ENCODE data around the gene MIB2. TPM values are rescaled to one million over a fixed set of nuclear protein-coding genes. Genes with fewer than 3 reads are reported as not detected.

The MIB2 gene
- total RNA-seq, 1 donor from 2014 or later = 144 TPM

GRCh38 chr1:1664941-1665814 is 49.9 kb downstream of the MIB2 start:
- H3K27ac Mint-ChIP-seq = no peak overlapping the region
- no peaks in the 10 kb centered on the region for H3K27me3 Mint-ChIP-seq
- no peak for TF ChIP-seq CTCF (IDR thresholded peaks at IDR 0.05; ENCODE audit: unreplicated experiment)
- no peak overlapping the region for H3K4me3 Mint-ChIP-seq (ENCODE audit: low read depth)
- no peaks in the 10 kb centered on the region for H3K4me1 Mint-ChIP-seq (ENCODE audit: low read depth)
- H3K36me3 Mint-ChIP-seq (ENCODE audit: insufficient read depth) = peaks cover 6% of the 10 kb centered on the region
- H3K9me3 Mint-ChIP-seq (ENCODE audit: low read depth) = no peaks in the 10 kb centered on the region
- no peak for DNase-seq (ENCODE audit: low spot score, unreplicated experiment)

DNA sequence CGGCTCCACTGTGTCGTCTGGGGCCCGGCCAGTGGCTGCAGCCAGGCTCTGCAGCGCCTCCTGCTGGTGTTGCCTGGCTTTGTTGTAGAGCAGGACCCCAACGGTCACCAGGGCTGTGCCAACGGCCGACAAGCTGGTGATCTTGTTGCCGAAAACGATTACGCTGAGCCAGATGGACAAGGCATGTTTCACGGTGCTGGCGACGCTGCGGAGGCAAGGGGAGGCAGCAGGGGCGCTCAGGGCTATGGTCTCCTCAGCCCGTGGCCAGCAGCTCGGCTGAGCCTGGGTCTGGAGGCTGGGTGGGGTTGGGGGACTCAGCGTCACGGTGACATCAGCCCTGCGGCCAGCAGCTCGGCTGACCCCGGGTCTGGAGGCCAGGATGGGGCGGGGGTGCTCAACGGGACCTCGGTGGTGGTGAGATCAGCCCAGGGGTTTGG is 50.5 kb downstream of the MIB2 start:
- Mint-ChIP-seq H3K36me3 (ENCODE audit: insufficient read depth) (peaks cover 6% of the 10 kb centered on the region), H3K27me3 (no peaks in the 10 kb centered on the region), H3K27ac (no peak overlapping the region), H3K9me3 (ENCODE audit: low read depth) (no peaks in the 10 kb centered on the region), H3K4me3 (ENCODE audit: low read depth) (no peak overlapping the region), H3K4me1 (ENCODE audit: low read depth) (no peaks in the 10 kb centered on the region)
- DNase-seq (ENCODE audit: low spot score, unreplicated experiment) = peak; percentile 29
- peak; percentile 50 for TF ChIP-seq CTCF (IDR thresholded peaks at IDR 0.05; ENCODE audit: unreplicated experiment)

GRCh38 chr1:1666526-1666925 is 51.2 kb downstream of the MIB2 start:
- no peak for TF ChIP-seq CTCF (IDR thresholded peaks at IDR 0.05; ENCODE audit: unreplicated experiment)
- H3K27me3 Mint-ChIP-seq = no peaks in the 10 kb centered on the region
- H3K4me3 Mint-ChIP-seq (ENCODE audit: low read depth) = no peak overlapping the region
- peaks cover 7% of the 10 kb centered on the region for H3K36me3 Mint-ChIP-seq (ENCODE audit: insufficient read depth)
- H3K9me3 Mint-ChIP-seq (ENCODE audit: low read depth) = no peaks in the 10 kb centered on the region
- DNase-seq (ENCODE audit: low spot score, unreplicated experiment) = no peak
- H3K27ac Mint-ChIP-seq = no peak overlapping the region
- no peaks in the 10 kb centered on the region for H3K4me1 Mint-ChIP-seq (ENCODE audit: low read depth)

GRCh38 chr1:1669468-1670440 is 54.5 kb downstream of the MIB2 start:
- Mint-ChIP-seq H3K4me1 (ENCODE audit: low read depth) (no peaks in the 10 kb centered on the region), H3K4me3 (ENCODE audit: low read depth) (no peak overlapping the region), H3K27me3 (no peaks in the 10 kb centered on the region), H3K36me3 (ENCODE audit: insufficient read depth) (peaks cover 9% of the 10 kb centered on the region), H3K27ac (no peak overlapping the region), H3K9me3 (ENCODE audit: low read depth) (no peaks in the 10 kb centered on the region)
- DNase-seq (ENCODE audit: low spot score, unreplicated experiment) = no peak
- TF ChIP-seq CTCF (IDR thresholded peaks at IDR 0.05; ENCODE audit: unreplicated experiment) = no peak

DNA sequence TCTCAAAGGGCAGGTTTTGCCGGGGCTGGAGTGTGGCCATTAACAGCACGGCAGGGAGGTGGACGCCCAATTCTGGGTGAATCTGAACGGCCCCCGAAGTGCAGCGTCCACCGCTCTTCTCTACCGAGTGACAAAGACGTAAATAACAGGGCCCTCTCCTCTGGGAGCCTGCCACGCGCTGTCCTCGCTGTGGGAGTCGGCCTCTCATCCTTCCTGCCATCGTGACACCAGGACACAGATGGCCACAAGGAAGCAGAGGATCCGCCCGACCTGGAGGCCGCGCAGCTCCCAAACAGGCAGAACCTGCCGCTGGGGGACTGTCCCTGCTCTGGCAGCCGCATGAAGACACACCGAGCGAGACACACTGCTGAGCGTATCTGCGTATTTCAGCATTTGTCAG is 55.6 kb downstream of the MIB2 start:
- TF ChIP-seq CTCF (IDR thresholded peaks at IDR 0.05; ENCODE audit: unreplicated experiment) = no peak
- no peak overlapping the region for H3K27ac Mint-ChIP-seq
- peaks cover 9% of the 10 kb centered on the region for H3K36me3 Mint-ChIP-seq (ENCODE audit: insufficient read depth)

More for the DNA sequence above, 55.6 kb downstream of the MIB2 start:
- no peaks in the 10 kb centered on the region for H3K4me1 Mint-ChIP-seq (ENCODE audit: low read depth)
- no peak overlapping the region for H3K4me3 Mint-ChIP-seq (ENCODE audit: low read depth)
- DNase-seq (ENCODE audit: low spot score, unreplicated experiment) = no peak
- no peaks in the 10 kb centered on the region for H3K9me3 Mint-ChIP-seq (ENCODE audit: low read depth)
- H3K27me3 Mint-ChIP-seq = no peaks in the 10 kb centered on the region
